ENCODE results near the gene TNFAIP3.

DNA sequence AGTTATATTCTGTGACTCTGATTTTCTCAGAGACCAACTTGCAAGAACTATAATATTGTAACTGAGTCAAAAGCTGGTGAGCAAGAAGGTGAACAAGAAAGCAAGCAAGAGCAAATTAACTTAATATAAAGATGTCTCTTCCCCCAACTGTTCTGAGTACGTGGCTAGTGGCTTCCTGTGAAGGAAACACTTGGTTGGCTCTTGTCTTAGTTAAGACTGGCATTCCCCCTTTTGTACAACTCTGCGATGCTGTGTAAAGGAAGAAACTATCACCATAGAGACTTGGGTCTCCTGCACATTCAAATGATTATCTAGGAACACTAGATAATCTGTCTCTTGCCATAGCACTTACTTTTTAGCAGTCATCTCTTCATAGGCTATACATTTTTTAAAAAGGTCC, 47.3 kb upstream of the TNFAIP3 start:
- TF ChIP-seq, protein P1, sequence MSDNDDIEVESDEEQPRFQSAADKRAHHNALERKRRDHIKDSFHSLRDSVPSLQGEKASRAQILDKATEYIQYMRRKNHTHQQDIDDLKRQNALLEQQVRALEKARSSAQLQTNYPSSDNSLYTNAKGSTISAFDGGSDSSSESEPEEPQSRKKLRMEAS (IDR thresholded peaks at IDR 0.05; ENCODE audit: low read depth, low read length) = no peak
- TF ChIP-seq, protein P2, sequence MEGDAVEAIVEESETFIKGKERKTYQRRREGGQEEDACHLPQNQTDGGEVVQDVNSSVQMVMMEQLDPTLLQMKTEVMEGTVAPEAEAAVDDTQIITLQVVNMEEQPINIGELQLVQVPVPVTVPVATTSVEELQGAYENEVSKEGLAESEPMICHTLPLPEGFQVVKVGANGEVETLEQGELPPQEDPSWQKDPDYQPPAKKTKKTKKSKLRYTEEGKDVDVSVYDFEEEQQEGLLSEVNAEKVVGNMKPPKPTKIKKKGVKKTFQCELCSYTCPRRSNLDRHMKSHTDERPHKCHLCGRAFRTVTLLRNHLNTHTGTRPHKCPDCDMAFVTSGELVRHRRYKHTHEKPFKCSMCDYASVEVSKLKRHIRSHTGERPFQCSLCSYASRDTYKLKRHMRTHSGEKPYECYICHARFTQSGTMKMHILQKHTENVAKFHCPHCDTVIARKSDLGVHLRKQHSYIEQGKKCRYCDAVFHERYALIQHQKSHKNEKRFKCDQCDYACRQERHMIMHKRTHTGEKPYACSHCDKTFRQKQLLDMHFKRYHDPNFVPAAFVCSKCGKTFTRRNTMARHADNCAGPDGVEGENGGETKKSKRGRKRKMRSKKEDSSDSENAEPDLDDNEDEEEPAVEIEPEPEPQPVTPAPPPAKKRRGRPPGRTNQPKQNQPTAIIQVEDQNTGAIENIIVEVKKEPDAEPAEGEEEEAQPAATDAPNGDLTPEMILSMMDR (IDR thresholded peaks at IDR 0.05; ENCODE audit: low read depth, low read length) = no peak
- TF ChIP-seq POLR2A (IDR thresholded peaks at IDR 0.05; ENCODE audit: extremely low read depth, insufficient read length) = no peak
- TF ChIP-seq MYC (IDR thresholded peaks at IDR 0.05; ENCODE audit: low read depth, low read length) = no peak

Measured in NB4 (cell line).